ENCODE results near the gene UNC5CL.

The UNC5CL gene

DNA sequence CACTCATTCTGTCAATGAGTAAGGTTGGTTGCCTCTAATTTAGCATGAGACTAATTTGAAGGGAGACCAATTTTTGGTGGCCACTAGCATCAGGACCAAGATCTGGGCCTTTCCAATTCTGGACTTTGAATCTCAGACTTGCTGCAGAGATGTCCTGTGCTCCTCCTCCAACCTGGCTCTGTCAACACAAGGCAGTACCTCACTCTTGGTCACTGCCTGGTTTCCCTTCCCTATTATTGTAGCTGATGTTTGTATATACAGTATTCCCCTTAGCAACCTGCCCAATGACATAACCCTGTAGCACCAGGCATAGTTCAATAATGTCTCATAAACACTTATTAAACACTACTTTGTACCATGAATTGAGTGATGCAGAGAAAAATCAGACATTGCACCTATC lies 50.4 kb downstream of the UNC5CL start:
- no peak overlapping the region for H2BK5ac ChIP-seq (ENCODE audit: low read length)
- H3K36me3 ChIP-seq (replicated peaks in 1 of 2; ENCODE audit: control insufficient read depth in 2 of 2, insufficient read depth in 2 of 2, low read length in 2 of 2) = no peaks in the 10 kb centered on the region
- no peak overlapping the region for H2AK5ac ChIP-seq (ENCODE audit: low read depth, low read length)
- no peak overlapping the region for H2AFZ ChIP-seq (ENCODE audit: low read length)
- H3K14ac ChIP-seq (ENCODE audit: low read length) = no peak overlapping the region
- H3K4me3 ChIP-seq (ENCODE audit: low read length in 2 of 2) = no peak overlapping the region
- no peak overlapping the region for H3K4me2 ChIP-seq (ENCODE audit: insufficient read depth, low read length, poor library complexity, severe bottlenecking)
- no peak overlapping the region for H3K4ac ChIP-seq (ENCODE audit: low read length)
- H2BK12ac ChIP-seq (ENCODE audit: low read length) = no peak overlapping the region
- no peak overlapping the region for H3K23ac ChIP-seq (ENCODE audit: low read depth, low read length, poor library complexity)
- no peak overlapping the region for H4K91ac ChIP-seq (ENCODE audit: low read depth, low read length, poor library complexity)
- H2BK120ac ChIP-seq (ENCODE audit: low read depth, low read length) = no peak overlapping the region
- H2BK15ac ChIP-seq (ENCODE audit: low read length) = no peak overlapping the region
- no peaks in the 10 kb centered on the region for H3K27me3 ChIP-seq (ENCODE audit: control insufficient read depth in 3 of 3, insufficient read depth in 3 of 3, low read depth in 1 of 3, low read length in 3 of 3)
- H3K18ac ChIP-seq (ENCODE audit: low read length) = no peak overlapping the region
- DNase-seq (ENCODE audit: low spot score) = no peak
- H3K79me1 ChIP-seq (ENCODE audit: low read depth, low read length) = no peaks in the 10 kb centered on the region
- H3K27ac ChIP-seq (replicated peaks; ENCODE audit: low read length) = no peak overlapping the region
- H3K9ac ChIP-seq (ENCODE audit: low read depth, low read length, poor library complexity) = no peak overlapping the region
- no peaks in the 10 kb centered on the region for H3K9me3 ChIP-seq (replicated peaks in 1 of 2; ENCODE audit: control insufficient read depth in 2 of 2, insufficient read depth in 1 of 2, low read depth in 1 of 2, low read length in 2 of 2)
- no peak overlapping the region for H4K8ac ChIP-seq (ENCODE audit: low read depth, low read length)
- H3K4me1 ChIP-seq (ENCODE audit: control insufficient read depth in 2 of 2, insufficient read depth in 1 of 2, low read depth in 1 of 2, low read length in 2 of 2) = peaks cover 3 to 5% of the 10 kb centered on the region in 2 donors

- Histone ChIP-seq H3K36me3 (replicated peaks in 1 of 2; ENCODE audit: control insufficient read depth in 2 of 2, insufficient read depth in 2 of 2, low read length in 2 of 2) (no peaks in the 10 kb centered on the region), H3K4me2 (ENCODE audit: insufficient read depth, low read length, poor library complexity, severe bottlenecking) (no peak overlapping the region), H3K9me3 (replicated peaks in 1 of 2; ENCODE audit: control insufficient read depth in 2 of 2, insufficient read depth in 1 of 2, low read depth in 1 of 2, low read length in 2 of 2) (no peaks in the 10 kb centered on the region), H3K4me3 (ENCODE audit: low read length in 2 of 2) (no peak overlapping the region), H2BK12ac (ENCODE audit: low read length) (no peak overlapping the region), H2AK5ac (ENCODE audit: low read depth, low read length) (no peak overlapping the region), H3K4ac (ENCODE audit: low read length) (no peak overlapping the region), H3K4me1 (ENCODE audit: control insufficient read depth in 2 of 2, insufficient read depth in 1 of 2, low read depth in 1 of 2, low read length in 2 of 2) (peaks cover 0 to 2% of the 10 kb centered on the region in 2 donors), H4K8ac (ENCODE audit: low read depth, low read length) (no peak overlapping the region), H2BK5ac (ENCODE audit: low read length) (no peak overlapping the region), H2AFZ (ENCODE audit: low read length) (no peak overlapping the region), H3K18ac (ENCODE audit: low read length) (no peak overlapping the region), H3K14ac (ENCODE audit: low read length) (no peak overlapping the region), H4K91ac (ENCODE audit: low read depth, low read length, poor library complexity) (no peak overlapping the region), H3K27me3 (ENCODE audit: control insufficient read depth in 3 of 3, insufficient read depth in 3 of 3, low read depth in 1 of 3, low read length in 3 of 3) (no peaks in the 10 kb centered on the region), H2BK15ac (ENCODE audit: low read length) (no peak overlapping the region), H3K79me1 (ENCODE audit: low read depth, low read length) (no peaks in the 10 kb centered on the region), H3K23ac (ENCODE audit: low read depth, low read length, poor library complexity) (no peak overlapping the region), H3K27ac (replicated peaks; ENCODE audit: low read length) (no peak overlapping the region), H3K9ac (ENCODE audit: low read depth, low read length, poor library complexity) (no peak overlapping the region), H2BK120ac (ENCODE audit: low read depth, low read length) (no peak overlapping the region)
- no peak for DNase-seq (ENCODE audit: low spot score)
- WGBS, 2 donors (ENCODE audit: extremely low coverage in 2 of 2, insufficient read length in 2 of 2, insufficient replicate concordance in 1 of 2) = no CpG with 5 or more reads among the region's 8 CpGs
Observed at GRCh38 chr6:40986921-40987819, 51.9 kb downstream of the UNC5CL start.

GRCh38 chr6:40986364-40986763 lies 52.7 kb downstream of the UNC5CL start:
- WGBS, 2 donors (ENCODE audit: extremely low coverage in 2 of 2, insufficient read length in 2 of 2, insufficient replicate concordance in 1 of 2) = no CpG with 5 or more reads among the region's 2 CpGs
- Histone ChIP-seq H2AFZ (ENCODE audit: low read length) (no peak overlapping the region), H3K23ac (ENCODE audit: low read depth, low read length, poor library complexity) (no peak overlapping the region), H3K4ac (ENCODE audit: low read length) (no peak overlapping the region), H3K4me2 (ENCODE audit: insufficient read depth, low read length, poor library complexity, severe bottlenecking) (no peak overlapping the region), H2AK5ac (ENCODE audit: low read depth, low read length) (no peak overlapping the region), H3K79me1 (ENCODE audit: low read depth, low read length) (no peaks in the 10 kb centered on the region), H3K4me1 (ENCODE audit: control insufficient read depth in 2 of 2, insufficient read depth in 1 of 2, low read depth in 1 of 2, low read length in 2 of 2) (peaks cover 0 to 2% of the 10 kb centered on the region in 2 donors), H2BK15ac (ENCODE audit: low read length) (no peak overlapping the region), H3K27ac (replicated peaks; ENCODE audit: low read length) (no peak overlapping the region), H4K8ac (ENCODE audit: low read depth, low read length) (no peak overlapping the region), H4K91ac (ENCODE audit: low read depth, low read length, poor library complexity) (no peak overlapping the region), H3K14ac (ENCODE audit: low read length) (no peak overlapping the region), H3K36me3 (replicated peaks in 1 of 2; ENCODE audit: control insufficient read depth in 2 of 2, insufficient read depth in 2 of 2, low read length in 2 of 2) (no peaks in the 10 kb centered on the region), H2BK12ac (ENCODE audit: low read length) (no peak overlapping the region), H2BK120ac (ENCODE audit: low read depth, low read length) (no peak overlapping the region), H3K9ac (ENCODE audit: low read depth, low read length, poor library complexity) (no peak overlapping the region), H2BK5ac (ENCODE audit: low read length) (no peak overlapping the region), H3K9me3 (replicated peaks in 1 of 2; ENCODE audit: control insufficient read depth in 2 of 2, insufficient read depth in 1 of 2, low read depth in 1 of 2, low read length in 2 of 2) (no peaks in the 10 kb centered on the region), H3K18ac (ENCODE audit: low read length) (no peak overlapping the region), H3K4me3 (ENCODE audit: low read length in 2 of 2) (no peak overlapping the region), H3K27me3 (ENCODE audit: control insufficient read depth in 3 of 3, insufficient read depth in 3 of 3, low read depth in 1 of 3, low read length in 3 of 3) (no peaks in the 10 kb centered on the region)
- DNase-seq (ENCODE audit: low spot score) = no peak

DNA sequence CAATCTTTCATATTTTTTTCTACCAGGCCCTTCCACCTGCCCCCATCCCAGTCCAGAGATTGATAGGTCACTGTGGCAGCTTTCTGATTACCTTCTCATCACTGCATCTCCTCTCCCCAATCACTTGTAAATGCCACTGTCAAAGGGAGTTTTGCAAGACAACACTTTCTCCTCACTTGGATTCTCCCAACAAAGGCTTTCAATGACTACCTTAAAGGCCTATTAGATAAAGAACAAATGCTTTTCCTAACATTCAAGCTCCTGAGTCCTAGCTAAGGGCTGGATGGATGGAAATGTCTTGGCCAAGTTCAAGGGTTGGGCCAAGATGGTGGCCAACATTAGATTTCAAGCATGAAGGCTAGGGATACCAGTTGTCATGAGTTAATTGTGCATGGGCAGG lies 55.3 kb downstream of the UNC5CL start:
- no peak overlapping the region for H3K14ac ChIP-seq (ENCODE audit: low read length)
- H4K8ac ChIP-seq (ENCODE audit: low read depth, low read length) = no peak overlapping the region
- no peaks in the 10 kb centered on the region for H3K79me1 ChIP-seq (ENCODE audit: low read depth, low read length)
- H3K27me3 ChIP-seq (ENCODE audit: control insufficient read depth in 3 of 3, insufficient read depth in 3 of 3, low read depth in 1 of 3, low read length in 3 of 3) = no peaks in the 10 kb centered on the region
- H3K36me3 ChIP-seq (replicated peaks in 1 of 2; ENCODE audit: control insufficient read depth in 2 of 2, insufficient read depth in 2 of 2, low read length in 2 of 2) = no peaks in the 10 kb centered on the region
- no peak for DNase-seq (ENCODE audit: low spot score)
- no peak overlapping the region for H3K4ac ChIP-seq (ENCODE audit: low read length)
- H3K9me3 ChIP-seq (replicated peaks in 1 of 2; ENCODE audit: control insufficient read depth in 2 of 2, insufficient read depth in 1 of 2, low read depth in 1 of 2, low read length in 2 of 2) = peaks cover 0 to 6% of the 10 kb centered on the region in 2 donors
- no peak overlapping the region for H3K4me3 ChIP-seq (ENCODE audit: low read length in 2 of 2)
- no peak overlapping the region for H2BK12ac ChIP-seq (ENCODE audit: low read length)
- H2AK5ac ChIP-seq (ENCODE audit: low read depth, low read length) = no peak overlapping the region
- H3K9ac ChIP-seq (ENCODE audit: low read depth, low read length, poor library complexity) = no peak overlapping the region
- H4K91ac ChIP-seq (ENCODE audit: low read depth, low read length, poor library complexity) = no peak overlapping the region
- H2BK5ac ChIP-seq (ENCODE audit: low read length) = no peak overlapping the region
- H2AFZ ChIP-seq (ENCODE audit: low read length) = no peak overlapping the region
- H3K4me1 ChIP-seq (ENCODE audit: control insufficient read depth in 2 of 2, insufficient read depth in 1 of 2, low read depth in 1 of 2, low read length in 2 of 2) = peaks cover 0 to 2% of the 10 kb centered on the region in 2 donors
- H3K27ac ChIP-seq (replicated peaks; ENCODE audit: low read length) = no peak overlapping the region
- H2BK120ac ChIP-seq (ENCODE audit: low read depth, low read length) = no peak overlapping the region
- no peak overlapping the region for H2BK15ac ChIP-seq (ENCODE audit: low read length)
- H3K18ac ChIP-seq (ENCODE audit: low read length) = no peak overlapping the region
- H3K4me2 ChIP-seq (ENCODE audit: insufficient read depth, low read length, poor library complexity, severe bottlenecking) = no peak overlapping the region
- H3K23ac ChIP-seq (ENCODE audit: low read depth, low read length, poor library complexity) = no peak overlapping the region
